HG03066 (cell line): ENCODE measurements around the gene HOXC11.

Experiments
- ATAC-seq: cut with Tn5 transposase; IDR thresholded peaks from one replicate; pipeline ENCODE4 v1.9.1; 2021; ENCODE audit warnings: low read depth; ENCODE audit not compliant: unreplicated experiment

The HOXC11 gene

DNA sequence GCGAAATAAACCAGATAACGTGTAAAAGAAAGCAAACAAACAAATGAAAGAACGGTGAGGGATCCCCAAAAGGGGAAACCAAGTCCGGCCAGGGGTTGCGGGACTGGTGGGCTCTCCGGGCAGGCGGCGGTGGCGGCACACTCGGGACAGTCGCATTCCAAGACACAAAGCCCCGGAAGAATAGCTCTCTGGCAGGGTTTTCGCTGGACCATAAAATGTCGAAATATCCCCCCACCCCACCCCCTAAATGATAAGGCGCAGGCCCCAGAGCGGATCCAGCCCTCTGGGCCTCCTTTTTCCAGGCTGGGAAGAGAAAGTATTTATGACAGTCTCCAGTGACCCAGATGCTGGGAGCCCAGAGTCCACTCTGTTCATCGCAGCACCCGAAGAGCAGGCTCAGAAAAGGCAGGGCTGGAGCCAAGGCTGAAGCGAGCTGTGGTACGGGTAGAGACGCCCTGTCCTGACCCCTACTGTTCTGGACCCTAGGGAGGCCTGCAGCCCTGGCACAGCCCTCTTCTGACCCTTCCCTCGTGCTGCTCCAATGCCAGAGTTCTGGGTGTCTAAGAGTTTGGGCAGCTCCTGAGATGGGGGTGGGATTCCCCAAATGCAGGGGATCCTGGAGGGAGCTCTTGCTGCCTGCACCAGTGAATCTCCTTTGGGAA is 33.8 kb downstream of the HOXC11 start:
- no peak for ATAC-seq

GRCh38 chr12:54007538-54008259 is 34.8 kb downstream of the HOXC11 start:
- ATAC-seq, result no peak

DNA sequence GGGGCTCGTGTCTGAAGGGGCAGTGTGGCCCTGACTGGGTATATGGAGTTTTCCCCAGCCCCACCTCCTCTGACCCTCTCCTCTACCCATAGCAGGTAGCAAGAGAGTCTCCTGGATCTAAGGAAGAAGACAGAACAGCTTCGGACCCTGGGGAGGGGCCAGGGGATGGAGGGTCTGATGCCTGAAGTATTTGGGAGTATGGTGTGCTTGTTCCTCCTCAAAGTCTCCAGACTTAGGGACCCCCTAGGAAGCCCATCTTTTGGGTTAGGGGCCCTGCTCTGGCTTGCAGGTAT is 35.3 kb downstream of the HOXC11 start:
- ATAC-seq, result no peak

DNA sequence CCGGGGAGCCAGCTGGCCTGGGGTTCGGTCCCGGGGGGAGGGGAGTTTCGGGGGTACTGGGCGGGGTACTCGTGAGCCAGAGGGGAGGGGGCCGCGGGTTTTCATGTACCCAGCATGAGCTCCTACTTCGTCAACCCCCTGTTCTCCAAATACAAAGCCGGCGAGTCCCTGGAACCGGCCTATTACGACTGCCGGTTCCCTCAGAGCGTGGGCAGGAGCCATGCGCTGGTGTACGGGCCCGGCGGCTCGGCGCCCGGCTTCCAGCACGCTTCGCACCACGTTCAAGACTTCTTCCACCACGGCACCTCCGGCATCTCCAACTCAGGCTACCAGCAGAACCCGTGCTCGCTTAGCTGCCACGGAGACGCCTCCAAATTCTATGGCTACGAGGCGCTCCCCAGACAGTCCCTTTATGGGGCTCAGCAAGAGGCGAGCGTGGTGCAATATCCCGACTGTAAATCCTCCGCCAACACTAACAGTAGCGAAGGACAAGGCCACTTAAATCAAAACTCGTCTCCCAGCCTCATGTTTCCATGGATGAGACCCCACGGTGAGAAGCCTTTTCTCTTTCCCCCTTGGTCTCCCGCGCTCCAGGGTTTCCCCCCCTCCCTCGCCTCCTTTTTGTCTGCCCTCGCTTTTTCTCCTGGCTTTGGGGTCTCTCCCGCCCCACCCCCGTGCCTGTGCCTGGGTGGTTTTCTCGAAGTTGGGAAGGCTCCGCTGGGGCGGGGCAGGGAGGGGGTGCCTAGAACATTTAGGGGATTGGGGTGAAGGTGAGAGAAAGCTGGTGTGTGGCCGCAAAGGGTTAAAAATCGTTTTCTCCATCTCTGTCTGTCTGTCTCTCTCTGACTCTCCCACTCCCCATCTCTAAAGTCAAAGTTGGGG is 36.5 kb downstream of the HOXC11 start:
- ATAC-seq, result no peak

- ATAC-seq, result no peak
These were observed 37.4 kb downstream of the HOXC11 start for GRCh38 chr12:54010053-54010971.

- no peak for ATAC-seq
These were observed 38.2 kb downstream of the HOXC11 start for GRCh38 chr12:54010972-54011664.

DNA sequence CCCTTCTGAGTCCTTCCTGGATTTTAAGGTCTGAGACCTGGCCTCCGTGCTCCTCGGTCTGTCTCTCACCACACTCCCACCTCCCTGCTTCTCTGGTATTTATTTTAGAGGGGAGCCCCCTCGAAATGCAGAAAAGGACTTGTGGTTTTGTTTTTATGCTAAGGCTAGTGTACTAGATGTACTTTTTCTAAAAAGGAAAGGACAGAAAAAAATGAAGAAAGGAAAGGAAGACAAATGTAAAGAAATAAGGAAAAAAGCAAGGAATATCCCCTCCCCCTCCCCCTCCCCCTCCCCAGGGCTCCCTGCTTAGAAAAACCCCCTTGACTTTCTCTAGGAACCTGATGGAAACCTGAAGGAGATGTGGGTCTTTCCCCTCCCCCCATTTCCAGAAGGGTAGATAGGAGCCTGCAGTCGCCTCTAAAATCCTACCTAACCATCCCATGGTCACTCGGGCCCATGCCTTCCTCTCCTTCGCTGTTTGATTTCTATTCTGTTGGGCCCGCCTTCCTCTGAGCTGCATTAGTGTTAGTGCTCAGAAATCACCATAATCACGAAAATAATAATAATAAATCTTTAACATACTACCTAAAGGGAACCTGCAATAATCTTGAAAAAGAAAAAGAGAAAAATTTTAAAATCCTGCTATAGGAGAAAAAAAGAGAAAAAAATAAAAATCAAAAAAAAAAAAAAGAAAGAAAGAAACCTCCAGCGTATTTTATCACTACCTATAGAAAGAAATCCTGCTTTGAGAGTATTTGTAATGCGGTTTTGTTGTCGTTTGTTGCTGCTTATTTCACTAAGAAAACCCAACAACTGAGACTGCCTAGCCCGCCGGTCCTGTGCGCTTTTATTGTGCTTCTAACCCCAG is 39.0 kb downstream of the HOXC11 start:
- no peak for ATAC-seq

- no peak for ATAC-seq
These were observed 39.9 kb downstream of the HOXC11 start for GRCh38 chr12:54012631-54013409.

GRCh38 chr12:54014377-54015017 is 41.6 kb downstream of the HOXC11 start:
- ATAC-seq, result no peak

GRCh38 chr12:54015018-54015931 is 42.3 kb downstream of the HOXC11 start:
- ATAC-seq, result no peak

DNA sequence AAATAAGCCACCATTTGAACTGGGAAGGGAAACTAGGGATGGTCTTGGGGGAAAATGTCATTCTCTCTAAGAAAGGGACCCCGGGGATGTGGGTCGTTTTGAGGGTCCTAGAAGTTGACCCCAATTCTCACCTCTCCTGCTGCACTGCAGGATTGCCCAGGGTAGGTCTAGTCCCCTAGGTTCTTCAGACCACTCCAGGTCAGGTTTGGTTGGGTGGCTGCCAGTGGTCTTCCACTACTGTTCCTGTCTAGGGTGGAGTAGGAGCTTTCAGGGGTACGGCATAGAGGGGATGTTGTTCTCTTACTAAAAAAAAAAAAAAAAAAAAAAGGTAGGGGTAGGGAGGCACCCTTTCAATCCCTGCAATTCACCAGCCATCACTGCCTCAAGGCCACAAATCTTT is 43.1 kb downstream of the HOXC11 start:
- no peak for ATAC-seq

- no peak for ATAC-seq
These were observed 43.6 kb downstream of the HOXC11 start for GRCh38 chr12:54016478-54016964.

DNA sequence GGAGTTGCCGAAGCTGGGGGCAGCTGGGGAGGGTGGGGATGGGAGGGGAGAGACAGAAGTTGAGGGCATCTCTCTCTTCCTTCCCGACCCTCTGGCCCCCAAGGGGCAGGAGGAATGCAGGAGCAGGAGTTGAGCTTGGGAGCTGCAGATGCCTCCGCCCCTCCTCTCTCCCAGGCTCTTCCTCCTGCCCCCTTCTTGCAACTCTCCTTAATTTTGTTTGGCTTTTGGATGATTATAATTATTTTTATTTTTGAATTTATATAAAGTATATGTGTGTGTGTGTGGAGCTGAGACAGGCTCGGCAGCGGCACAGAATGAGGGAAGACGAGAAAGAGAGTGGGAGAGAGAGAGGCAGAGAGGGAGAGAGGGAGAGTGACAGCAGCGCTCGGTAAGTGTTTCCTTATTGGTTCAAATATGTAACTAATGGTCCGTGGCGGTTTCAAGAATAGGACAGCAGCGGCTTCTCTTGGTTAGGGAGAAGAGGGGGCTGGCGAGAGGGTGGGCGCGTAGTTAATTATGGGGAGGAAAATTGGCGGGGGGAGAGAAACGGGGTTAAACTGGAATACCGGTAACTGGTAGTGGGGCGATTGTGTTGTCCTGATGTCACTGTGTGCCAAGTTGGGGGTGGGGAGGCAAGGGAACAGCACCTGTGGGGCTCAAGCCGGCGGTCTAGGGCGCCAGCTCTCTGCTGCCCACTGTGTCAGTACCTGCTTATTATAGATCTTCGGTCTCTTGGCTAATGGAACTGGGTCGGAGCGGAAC is 44.3 kb downstream of the HOXC11 start:
- ATAC-seq, result peak; percentile 37

- ATAC-seq, result peak; percentile 90
These were observed 45.0 kb downstream of the HOXC11 start for GRCh38 chr12:54017878-54018467.

DNA sequence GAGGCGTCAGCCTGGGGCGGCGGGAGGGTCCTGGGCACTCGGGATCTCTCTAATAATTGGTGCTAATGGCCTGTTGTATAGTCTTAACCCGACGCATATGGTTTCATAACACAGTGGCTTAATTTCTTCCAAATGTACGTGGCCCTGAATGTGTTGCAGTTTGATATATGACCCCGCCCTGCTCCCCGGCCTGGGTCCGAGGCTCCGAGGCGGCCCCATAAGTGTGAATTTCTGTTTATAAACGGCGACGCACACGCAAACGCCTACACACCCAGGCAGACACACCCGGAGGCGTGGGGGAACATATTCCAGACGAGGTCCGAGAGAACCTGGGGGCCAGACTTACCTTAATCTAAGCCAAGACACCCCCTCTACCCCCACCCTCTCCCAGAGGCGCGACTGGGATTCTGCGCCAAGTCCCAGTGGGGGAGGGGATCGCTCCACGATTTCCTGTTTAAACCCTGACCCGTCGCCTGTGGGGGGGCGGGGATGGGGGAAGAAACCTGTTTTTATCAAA is 45.6 kb downstream of the HOXC11 start:
- no peak for ATAC-seq
